ENCODE data around the gene KIF12. TPM values are rescaled to one million over a fixed set of nuclear protein-coding genes. Genes with fewer than 3 reads are reported as not detected.

The KIF12 gene
- total RNA-seq, result 0.30 and 6.2 TPM in 2 replicates

DNA sequence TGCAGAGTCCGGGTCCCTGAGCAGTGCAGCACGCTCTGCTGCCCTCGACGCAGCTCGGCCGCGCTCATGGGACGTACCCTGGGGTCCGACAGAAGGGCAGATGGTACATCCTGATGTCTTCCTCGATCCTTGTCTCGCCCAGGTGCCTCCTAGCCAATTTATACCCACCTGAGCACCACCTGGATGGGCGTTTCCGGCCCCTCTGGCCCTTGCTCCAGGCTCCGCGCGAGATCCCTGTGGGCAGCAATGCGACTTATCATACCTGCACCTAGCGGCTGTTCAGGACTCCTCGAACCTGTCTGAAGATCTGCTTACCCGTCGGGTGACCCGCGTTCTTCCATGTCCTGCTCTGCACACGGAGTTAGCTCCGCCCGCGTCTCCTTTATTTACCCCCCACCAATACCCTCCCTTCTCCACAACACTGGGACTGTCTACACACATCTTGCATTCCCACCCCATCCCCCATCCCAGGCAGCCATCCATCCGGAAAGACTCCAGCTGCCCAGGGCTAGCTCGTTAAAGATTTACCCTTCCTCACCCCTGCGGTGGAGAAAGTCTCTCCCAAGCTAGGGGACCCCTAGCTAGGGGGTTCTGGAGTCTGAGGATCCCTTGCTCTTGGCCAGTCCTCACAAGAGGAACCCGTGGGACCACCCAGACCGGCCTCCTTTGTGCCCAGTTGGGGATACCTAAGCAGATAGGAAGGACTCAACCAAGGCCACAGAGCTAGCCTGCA lies at the start of gene KIF12:
KIF12 (minus strand) TSS at position 357 of the 733 bp plus-strand sequence; CDS start at position 341, 16 bp downstream.

GRCh38 chr9:114078021-114078780 lies 20.9 kb downstream of the KIF12 start, which contains the start of gene AMBP:
AMBP (minus strand) TSS chr9:114078300; CDS start chr9:114078209, 91 bp downstream.

Other genes with a start within 250 kb of the KIF12 start
- gene ZNF618, start 223.0 kb downstream of the KIF12 start, total RNA-seq, result 4.8 and 6.1 TPM in 2 replicates
- not detected in 2 replicates for gene AMBP, start 21.0 kb downstream of the KIF12 start, total RNA-seq
- gene COL27A1, start 56.2 kb upstream of the KIF12 start, total RNA-seq, result 10.2 and 11.0 TPM in 2 replicates
- not detected in 2 replicates for gene ORM1, start 223.8 kb upstream of the KIF12 start, total RNA-seq
- gene ORM2, start 230.6 kb upstream of the KIF12 start, total RNA-seq, result not detected in 2 replicates

Measured in hair follicular keratinocyte (primary cell).